ENCODE data around the gene TCF4.

The TCF4 gene

DNA sequence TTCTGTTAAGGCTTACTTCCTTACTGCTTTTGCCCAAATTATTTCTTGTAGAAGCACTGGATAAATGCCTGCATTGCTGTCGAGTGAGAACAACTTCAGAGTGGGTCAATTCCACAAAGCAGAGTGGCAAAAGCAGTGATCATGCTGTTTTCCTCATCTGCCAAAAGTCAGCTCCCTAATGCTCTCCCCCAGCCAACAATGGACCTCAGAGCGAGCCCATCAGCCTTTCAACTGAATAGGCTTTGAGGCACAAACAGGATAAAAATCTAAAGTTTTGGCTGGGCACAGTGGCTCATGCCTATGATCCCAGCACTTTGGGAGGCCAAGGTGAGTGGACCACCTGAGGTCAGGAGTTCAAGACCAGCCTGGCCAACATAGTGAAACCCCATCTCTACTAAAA lies 222.7 kb downstream of the TCF4 start:
- H3K4me1 Mint-ChIP-seq (ENCODE audit: low read depth), result no peaks in the 10 kb centered on the region
- no peaks in the 10 kb centered on the region for H3K36me3 Mint-ChIP-seq (ENCODE audit: low read depth)
- H3K4me3 Mint-ChIP-seq, result no peak overlapping the region
- no peak overlapping the region for H3K27ac Mint-ChIP-seq
- no peaks in the 10 kb centered on the region for H3K27me3 Mint-ChIP-seq (ENCODE audit: low read depth)
- peaks cover 4% of the 10 kb centered on the region for H3K9me3 Mint-ChIP-seq

DNA sequence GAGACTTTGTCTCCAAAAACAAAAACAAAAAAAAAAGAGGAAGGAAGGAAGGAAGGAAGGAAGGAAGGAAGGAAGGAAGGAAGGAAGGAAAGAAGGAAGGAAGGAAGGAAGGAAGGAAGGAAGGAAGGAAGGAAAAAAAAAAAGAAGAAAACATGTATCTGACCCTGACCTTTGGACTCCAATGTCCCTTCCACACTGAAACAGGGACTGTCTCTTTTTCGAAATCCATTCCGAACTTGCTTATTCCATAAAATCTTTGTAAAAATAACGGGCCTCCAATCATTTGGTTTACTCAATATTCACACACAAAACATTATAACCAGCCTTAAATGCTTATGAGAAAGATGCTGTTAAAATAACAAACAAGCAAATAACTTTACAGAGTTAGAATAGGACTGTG lies 225.7 kb downstream of the TCF4 start:
- H3K9me3 Mint-ChIP-seq, result peaks cover 4% of the 10 kb centered on the region
- H3K27ac Mint-ChIP-seq, result no peak overlapping the region
- H3K4me1 Mint-ChIP-seq (ENCODE audit: low read depth), result no peaks in the 10 kb centered on the region
- no peaks in the 10 kb centered on the region for H3K27me3 Mint-ChIP-seq (ENCODE audit: low read depth)
- no peaks in the 10 kb centered on the region for H3K36me3 Mint-ChIP-seq (ENCODE audit: low read depth)
- H3K4me3 Mint-ChIP-seq, result no peak overlapping the region

DNA sequence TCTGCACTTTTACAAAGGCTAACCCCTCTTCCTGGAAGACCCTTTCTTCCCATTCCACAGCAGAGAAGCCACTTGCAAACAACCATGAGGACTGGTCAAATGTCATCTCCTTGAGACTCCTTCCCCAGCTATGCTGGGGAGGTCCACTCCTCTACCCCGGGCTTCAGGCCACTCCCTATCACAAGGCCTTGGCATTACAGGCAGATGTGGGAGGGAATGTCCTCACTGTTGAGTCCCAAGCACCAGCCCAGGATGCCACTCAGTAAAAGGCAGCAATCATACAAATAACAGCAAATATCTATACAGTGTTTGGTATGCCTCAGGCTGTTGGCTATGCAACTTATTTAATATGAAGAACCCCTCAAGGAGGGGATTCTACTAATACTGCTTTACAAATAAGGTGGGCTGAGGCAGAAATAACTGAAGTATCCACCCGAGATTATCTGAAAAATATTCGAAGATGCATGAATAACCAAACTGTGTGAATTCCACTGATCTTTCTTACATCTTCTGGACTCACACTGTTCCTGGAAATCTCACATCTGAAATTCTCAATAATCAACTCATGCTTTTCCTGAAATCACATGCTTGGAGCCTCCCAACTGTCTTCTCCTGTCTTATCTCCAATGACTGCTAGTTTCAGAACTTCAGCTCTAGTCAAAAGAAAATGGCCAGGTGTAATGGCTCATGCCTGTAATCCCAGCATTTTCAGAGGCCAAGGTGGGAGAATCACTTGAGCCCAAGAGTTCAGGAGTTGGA lies 226.3 kb downstream of the TCF4 start:
- no peaks in the 10 kb centered on the region for H3K4me1 Mint-ChIP-seq (ENCODE audit: low read depth)
- no peaks in the 10 kb centered on the region for H3K36me3 Mint-ChIP-seq (ENCODE audit: low read depth)
- no peaks in the 10 kb centered on the region for H3K27me3 Mint-ChIP-seq (ENCODE audit: low read depth)
- H3K4me3 Mint-ChIP-seq, result no peak overlapping the region
- H3K9me3 Mint-ChIP-seq, result peaks cover 4% of the 10 kb centered on the region
- no peak overlapping the region for H3K27ac Mint-ChIP-seq

DNA sequence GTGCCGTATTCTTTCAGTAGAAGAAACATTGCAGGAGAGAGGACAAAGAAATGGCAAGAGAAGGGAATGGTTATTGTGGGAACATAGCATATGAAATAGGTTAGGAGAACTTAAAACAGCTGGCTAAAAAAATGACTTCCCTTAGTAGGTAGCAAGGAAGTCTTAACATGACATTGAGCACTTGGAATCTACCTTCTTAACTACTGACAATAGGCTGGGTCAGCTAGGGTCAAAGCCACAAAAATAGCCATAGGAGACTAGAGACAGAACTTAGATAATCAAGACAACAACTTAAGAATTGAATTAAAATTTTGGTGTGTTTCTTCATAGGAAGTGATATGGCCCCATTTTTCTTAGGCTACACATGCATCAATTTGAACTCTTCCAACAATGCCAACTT lies 227.9 kb downstream of the TCF4 start:
- Mint-ChIP-seq H3K4me1 (ENCODE audit: low read depth) (no peaks in the 10 kb centered on the region), H3K27ac (no peak overlapping the region), H3K9me3 (peaks cover 4% of the 10 kb centered on the region), H3K36me3 (ENCODE audit: low read depth) (no peaks in the 10 kb centered on the region), H3K27me3 (ENCODE audit: low read depth) (peaks cover 2% of the 10 kb centered on the region), H3K4me3 (no peak overlapping the region)

DNA sequence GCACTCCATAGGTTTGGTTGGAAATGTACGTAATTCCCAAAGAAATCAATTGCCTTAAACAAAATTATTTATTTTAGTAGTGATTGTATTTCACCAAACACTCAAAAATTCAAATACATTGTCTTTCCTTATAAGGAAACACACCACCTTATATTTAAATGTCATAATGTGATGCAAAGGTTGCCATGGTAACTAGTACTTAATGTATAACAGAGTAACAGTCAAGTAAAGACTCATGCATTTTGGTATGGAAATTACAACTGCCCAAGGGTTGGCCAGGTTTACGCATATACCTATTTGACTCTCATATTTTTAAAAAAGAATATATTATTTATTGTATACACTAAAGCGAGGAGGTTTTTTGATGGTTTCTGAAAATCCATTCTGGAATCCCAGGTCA lies 231.2 kb downstream of the TCF4 start:
- Mint-ChIP-seq H3K4me3 (no peak overlapping the region), H3K27ac (no peak overlapping the region), H3K27me3 (ENCODE audit: low read depth) (peaks cover 12% of the 10 kb centered on the region)

DNA sequence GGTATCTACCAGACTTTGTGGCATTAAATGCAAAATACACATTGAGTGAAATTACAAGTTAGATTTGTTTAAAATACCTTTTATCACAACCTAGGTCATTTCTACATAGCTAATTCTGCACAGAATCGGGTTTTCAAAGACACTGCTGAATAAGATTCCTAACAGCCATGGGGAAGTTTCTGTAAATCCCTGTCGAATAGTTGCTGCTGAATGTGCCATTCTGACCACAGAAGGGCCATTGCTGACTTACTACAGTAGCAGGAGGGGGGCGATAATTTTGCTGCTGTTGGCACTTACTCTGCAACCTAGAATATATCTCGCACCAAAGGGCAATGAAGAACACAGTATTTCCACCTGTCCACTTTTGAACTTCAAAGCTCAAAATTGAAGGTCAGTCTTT lies 232.8 kb downstream of the TCF4 start:
- no peak overlapping the region for H3K27ac Mint-ChIP-seq
- no peaks in the 10 kb centered on the region for H3K36me3 Mint-ChIP-seq (ENCODE audit: low read depth)
- peaks cover 12% of the 10 kb centered on the region for H3K27me3 Mint-ChIP-seq (ENCODE audit: low read depth)
- H3K4me3 Mint-ChIP-seq, result no peak overlapping the region
- no peaks in the 10 kb centered on the region for H3K4me1 Mint-ChIP-seq (ENCODE audit: low read depth)
- no peaks in the 10 kb centered on the region for H3K9me3 Mint-ChIP-seq

More for the DNA sequence above, 231.2 kb downstream of the TCF4 start:
- no peaks in the 10 kb centered on the region for H3K36me3 Mint-ChIP-seq (ENCODE audit: low read depth)
- H3K9me3 Mint-ChIP-seq, result peaks cover 4% of the 10 kb centered on the region
- H3K4me1 Mint-ChIP-seq (ENCODE audit: low read depth), result no peaks in the 10 kb centered on the region

DNA sequence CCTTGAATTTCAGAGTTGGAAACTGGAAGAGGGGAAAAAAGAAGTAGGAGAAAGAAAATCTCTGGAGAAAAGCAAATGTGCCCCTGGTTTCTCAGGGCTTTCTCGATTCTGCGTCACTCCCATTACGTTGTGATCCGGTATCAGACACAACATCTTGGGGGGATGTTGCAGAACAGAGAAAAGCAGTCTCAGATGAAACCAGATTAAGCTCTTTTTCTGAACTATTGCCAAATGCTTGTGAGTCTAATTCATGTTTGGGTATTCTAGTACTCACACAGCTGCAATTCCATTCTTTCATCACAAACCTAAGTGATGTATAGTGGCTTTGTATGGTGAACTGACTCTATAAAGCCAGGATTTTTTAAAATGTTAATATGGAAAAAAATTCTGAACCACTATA lies 233.2 kb downstream of the TCF4 start:
- Mint-ChIP-seq H3K4me3 (no peak overlapping the region), H3K27me3 (ENCODE audit: low read depth) (peaks cover 12% of the 10 kb centered on the region), H3K27ac (no peak overlapping the region), H3K4me1 (ENCODE audit: low read depth) (no peaks in the 10 kb centered on the region), H3K9me3 (no peaks in the 10 kb centered on the region), H3K36me3 (ENCODE audit: low read depth) (no peaks in the 10 kb centered on the region)

DNA sequence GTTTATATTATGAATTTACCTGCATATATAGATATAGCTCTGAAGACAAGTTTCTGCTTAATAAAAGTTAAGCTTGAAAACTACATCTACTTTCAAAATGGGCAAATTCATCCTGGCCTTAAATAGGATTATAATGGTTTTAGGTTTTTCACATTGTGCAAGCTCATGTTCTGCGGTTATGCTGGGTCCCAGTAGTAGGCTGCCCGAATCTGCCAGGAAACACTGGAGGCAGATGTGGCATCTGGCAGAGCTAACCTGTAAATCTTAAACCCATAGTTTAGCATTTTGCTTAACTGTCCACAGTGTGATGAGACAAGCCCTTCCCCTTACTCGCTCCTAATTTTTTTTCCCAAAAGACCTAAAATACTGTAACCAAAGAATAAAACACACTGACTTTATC lies 234.2 kb downstream of the TCF4 start:
- no peak overlapping the region for H3K27ac Mint-ChIP-seq
- no peaks in the 10 kb centered on the region for H3K36me3 Mint-ChIP-seq (ENCODE audit: low read depth)
- no peaks in the 10 kb centered on the region for H3K9me3 Mint-ChIP-seq
- no peaks in the 10 kb centered on the region for H3K4me1 Mint-ChIP-seq (ENCODE audit: low read depth)
- peaks cover 12% of the 10 kb centered on the region for H3K27me3 Mint-ChIP-seq (ENCODE audit: low read depth)
- H3K4me3 Mint-ChIP-seq, result no peak overlapping the region

DNA sequence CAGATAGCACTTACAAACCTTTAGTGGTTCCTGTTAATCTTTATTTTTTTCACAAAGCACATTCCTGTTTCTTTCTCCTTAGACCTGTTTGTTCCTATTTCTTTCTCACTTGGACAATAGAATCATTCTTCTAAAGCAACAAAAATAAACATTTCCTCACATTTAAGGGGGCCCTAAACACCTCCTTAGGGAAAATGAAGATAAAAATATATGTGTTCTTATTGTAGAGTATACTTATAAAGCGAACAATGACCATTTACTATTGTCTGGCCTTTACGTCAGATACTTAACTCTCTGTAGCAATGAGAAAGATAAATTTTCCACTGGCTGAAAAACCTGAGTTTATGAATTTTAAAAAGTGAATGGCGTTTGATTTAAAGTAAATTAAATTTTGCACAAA lies 234.6 kb downstream of the TCF4 start:
- Mint-ChIP-seq H3K36me3 (ENCODE audit: low read depth) (no peaks in the 10 kb centered on the region), H3K27me3 (ENCODE audit: low read depth) (peaks cover 12% of the 10 kb centered on the region), H3K9me3 (no peaks in the 10 kb centered on the region), H3K4me1 (ENCODE audit: low read depth) (no peaks in the 10 kb centered on the region), H3K27ac (no peak overlapping the region), H3K4me3 (no peak overlapping the region)

DNA sequence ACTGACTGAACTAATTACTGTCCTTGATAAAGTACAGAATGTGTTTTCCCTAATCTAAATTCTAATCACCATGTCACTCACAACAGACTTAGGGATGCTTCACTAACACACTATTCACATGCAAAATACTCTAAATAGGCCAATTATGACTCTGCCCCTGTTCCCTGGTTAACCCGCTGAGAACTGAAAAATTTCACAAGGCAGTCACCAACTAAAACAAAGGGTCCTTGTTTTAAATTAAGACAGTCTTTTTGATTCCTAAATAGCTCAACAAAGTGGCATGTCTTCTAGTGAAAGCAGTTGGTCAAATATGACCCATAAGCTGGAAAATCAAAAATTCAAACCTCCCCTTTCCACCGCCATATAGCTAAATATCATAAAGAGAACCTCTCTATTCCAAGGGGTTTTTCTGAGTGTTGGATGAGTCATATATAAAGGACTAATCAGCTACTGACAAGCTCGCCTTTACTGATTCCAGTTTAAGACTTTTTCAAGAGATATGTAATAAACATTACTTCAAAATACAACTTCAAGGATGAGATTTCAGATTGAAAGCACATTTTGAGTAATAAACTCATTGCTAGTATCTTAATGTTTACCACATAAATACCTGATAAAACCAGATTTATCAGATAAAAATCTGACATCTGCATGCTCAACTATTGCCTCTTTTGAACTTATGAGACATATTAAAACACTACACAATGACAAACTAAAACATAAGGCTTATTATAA lies 235.8 kb downstream of the TCF4 start:
- Mint-ChIP-seq H3K9me3 (no peaks in the 10 kb centered on the region), H3K4me1 (ENCODE audit: low read depth) (no peaks in the 10 kb centered on the region), H3K27me3 (ENCODE audit: low read depth) (peaks cover 12% of the 10 kb centered on the region), H3K27ac (no peak overlapping the region), H3K36me3 (ENCODE audit: low read depth) (no peaks in the 10 kb centered on the region), H3K4me3 (no peak overlapping the region)

DNA sequence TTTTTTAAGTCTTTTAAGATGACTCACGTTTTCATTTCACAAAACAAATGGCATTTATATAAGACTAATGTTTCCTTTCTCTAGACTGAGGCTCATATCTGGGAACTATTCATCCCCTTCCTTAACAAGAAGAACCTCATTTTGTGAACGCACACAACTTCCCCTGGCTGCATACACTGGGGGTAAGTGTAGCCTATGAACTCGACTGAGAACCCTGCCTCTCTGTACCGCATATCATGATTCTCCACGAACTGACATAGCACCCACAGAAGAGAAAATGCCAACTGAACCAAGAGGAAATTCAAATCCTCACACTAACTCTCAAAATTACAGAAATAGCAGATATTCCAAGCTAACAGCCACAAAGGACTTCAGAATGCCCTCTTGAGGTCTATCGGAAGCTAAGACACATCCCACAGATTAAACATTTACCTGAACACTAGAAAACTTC lies 236.7 kb downstream of the TCF4 start:
- Mint-ChIP-seq H3K27me3 (ENCODE audit: low read depth) (peaks cover 12% of the 10 kb centered on the region), H3K4me3 (no peak overlapping the region), H3K9me3 (no peaks in the 10 kb centered on the region), H3K36me3 (ENCODE audit: low read depth) (no peaks in the 10 kb centered on the region), H3K27ac (no peak overlapping the region), H3K4me1 (ENCODE audit: low read depth) (no peaks in the 10 kb centered on the region)

DNA sequence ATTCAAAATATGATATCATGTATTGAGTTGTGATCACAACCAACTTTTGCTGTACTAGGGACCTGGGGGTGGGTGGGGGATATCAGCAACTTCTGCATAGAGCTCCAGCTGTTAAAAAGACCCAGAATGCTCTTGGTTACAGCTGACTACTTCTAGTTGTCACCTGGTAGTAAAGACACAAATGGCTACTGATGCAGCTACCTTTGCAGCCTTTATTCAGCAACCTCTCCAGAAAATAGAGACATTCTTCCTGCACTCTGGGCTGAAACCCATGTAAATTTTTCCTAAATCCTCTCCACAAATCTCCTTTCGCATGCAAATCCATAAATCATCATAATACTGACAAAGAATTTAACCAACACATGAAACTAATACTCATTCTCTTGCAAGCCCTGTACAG lies 238.3 kb downstream of the TCF4 start:
- Mint-ChIP-seq H3K4me1 (ENCODE audit: low read depth) (no peaks in the 10 kb centered on the region), H3K36me3 (ENCODE audit: low read depth) (no peaks in the 10 kb centered on the region), H3K27ac (no peak overlapping the region), H3K4me3 (no peak overlapping the region), H3K27me3 (ENCODE audit: low read depth) (peaks cover 8% of the 10 kb centered on the region), H3K9me3 (no peaks in the 10 kb centered on the region)

DNA sequence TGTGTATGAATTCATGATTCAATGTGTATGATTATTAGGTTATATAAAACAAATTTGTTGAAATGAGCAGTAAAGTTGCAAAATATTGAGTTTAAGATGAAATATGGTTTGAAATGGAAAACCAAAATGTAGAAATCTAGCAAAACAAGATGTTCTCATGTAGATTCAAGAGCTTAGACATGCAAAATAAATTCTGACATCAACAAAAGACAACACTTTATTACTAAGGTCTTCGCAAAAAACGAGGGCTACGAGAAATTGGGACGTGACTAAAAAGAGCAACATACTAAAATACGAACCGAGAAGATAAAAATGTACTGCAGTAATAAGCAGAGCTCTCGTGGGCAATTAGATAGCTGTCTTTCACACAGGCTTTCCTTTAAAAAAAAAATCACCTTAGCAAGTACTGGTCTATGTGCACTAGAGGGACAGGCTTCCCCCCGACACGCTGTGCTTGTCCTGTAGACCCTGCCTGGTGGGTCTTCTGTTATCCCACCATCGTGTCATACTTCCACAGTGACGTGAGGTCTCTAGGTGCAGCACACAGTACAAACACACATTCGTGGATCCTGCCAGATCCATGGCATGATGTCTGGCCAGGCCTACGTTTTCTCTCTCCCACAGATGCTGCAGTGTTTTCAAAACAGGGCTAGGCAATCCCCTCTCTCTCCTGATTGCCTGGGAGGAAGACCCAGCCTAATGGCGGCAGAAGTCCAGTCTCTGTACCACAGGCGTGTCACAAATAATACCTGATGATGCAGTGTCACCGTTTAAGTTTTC lies 240.8 kb downstream of the TCF4 start:
- no peaks in the 10 kb centered on the region for H3K9me3 Mint-ChIP-seq
- no peaks in the 10 kb centered on the region for H3K4me1 Mint-ChIP-seq (ENCODE audit: low read depth)
- H3K27me3 Mint-ChIP-seq (ENCODE audit: low read depth), result no peaks in the 10 kb centered on the region
- no peak overlapping the region for H3K27ac Mint-ChIP-seq
- H3K36me3 Mint-ChIP-seq (ENCODE audit: low read depth), result no peaks in the 10 kb centered on the region
- H3K4me3 Mint-ChIP-seq, result no peak overlapping the region

DNA sequence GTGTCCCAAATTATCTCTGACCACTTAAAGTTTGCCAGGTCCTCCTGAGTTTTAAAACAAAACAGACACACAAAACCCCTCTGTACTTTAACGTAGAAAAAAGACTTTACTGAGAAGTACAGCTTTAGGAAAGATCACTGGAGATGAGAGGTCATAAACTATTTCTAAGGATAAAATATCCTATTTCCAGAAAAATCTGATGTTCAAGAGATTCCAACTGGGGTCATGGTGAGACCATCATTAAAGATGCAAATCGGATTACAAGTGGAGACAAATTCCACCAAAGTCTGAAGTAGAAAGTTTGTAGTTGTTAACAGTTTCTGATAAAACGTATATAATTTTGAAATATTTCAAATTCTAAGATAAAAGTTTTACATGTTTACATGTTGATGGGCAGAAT lies 241.6 kb downstream of the TCF4 start:
- H3K36me3 Mint-ChIP-seq (ENCODE audit: low read depth), result no peaks in the 10 kb centered on the region
- no peak overlapping the region for H3K4me3 Mint-ChIP-seq
- no peak overlapping the region for H3K27ac Mint-ChIP-seq
- H3K27me3 Mint-ChIP-seq (ENCODE audit: low read depth), result no peaks in the 10 kb centered on the region
- H3K4me1 Mint-ChIP-seq (ENCODE audit: low read depth), result no peaks in the 10 kb centered on the region
- no peaks in the 10 kb centered on the region for H3K9me3 Mint-ChIP-seq

Measured in T-helper 1 cell treated with Interleukin-12 subunit alpha and Interleukin-12 subunit beta and Interleukin-4 antibody, amounts not matched to agents 30 μg/mL and 1 μg/mL, for 36 hours (primary cell).